Ishikawa (cell line): ENCODE measurements around the gene TRAK2.

Source experiments
- CREB1 ChIP-seq: IDR thresholded peaks from 2 replicates; pipeline ENCODE4 v1.6.1; 2012; ENCODE audit warnings: low read depth
- EGR1 ChIP-seq: IDR thresholded peaks from 2 replicates; pipeline ENCODE4 v1.6.1; 2012
- EP300 ChIP-seq: IDR thresholded peaks from 2 replicates; pipeline ENCODE4 v1.6.1; 2012; ENCODE audit warnings: borderline replicate concordance
- FOXM1 ChIP-seq: IDR thresholded peaks from 2 replicates; pipeline ENCODE4 v1.6.1; 2012; ENCODE audit warnings: low read depth, borderline replicate concordance
- NFIC ChIP-seq: IDR thresholded peaks from 2 replicates; pipeline ENCODE4 v1.6.1; 2012
- RAD21 ChIP-seq: IDR thresholded peaks from 2 replicates; pipeline ENCODE4 v1.6.1; 2012; ENCODE audit warnings: low read depth
- TAF1 ChIP-seq: IDR thresholded peaks from 2 replicates; pipeline ENCODE4 v1.6.1; 2012; ENCODE audit warnings: low read depth, mild to moderate bottlenecking
- TCF12 ChIP-seq: IDR thresholded peaks from 2 replicates; pipeline ENCODE4 v1.6.1; 2012; ENCODE audit warnings: low read depth
- YY1 ChIP-seq: IDR thresholded peaks from 2 replicates; pipeline ENCODE4 v1.6.1; 2012; ENCODE audit warnings: low read depth
- ZBTB7A ChIP-seq: IDR thresholded peaks from 2 replicates; pipeline ENCODE4 v1.6.1; 2012; ENCODE audit warnings: low read depth
- TF ChIP-seq, protein P1 (sequence below): IDR thresholded peaks from 2 replicates; pipeline ENCODE4 v1.6.1; 2012
- TF ChIP-seq, protein P2 (sequence below): IDR thresholded peaks from 2 replicates; pipeline ENCODE4 v1.6.1; 2012; ENCODE audit warnings: low read depth, mild to moderate bottlenecking
- TF ChIP-seq, protein P3 (sequence below): IDR thresholded peaks from 2 replicates; pipeline ENCODE4 v1.6.1; 2012

DNA sequence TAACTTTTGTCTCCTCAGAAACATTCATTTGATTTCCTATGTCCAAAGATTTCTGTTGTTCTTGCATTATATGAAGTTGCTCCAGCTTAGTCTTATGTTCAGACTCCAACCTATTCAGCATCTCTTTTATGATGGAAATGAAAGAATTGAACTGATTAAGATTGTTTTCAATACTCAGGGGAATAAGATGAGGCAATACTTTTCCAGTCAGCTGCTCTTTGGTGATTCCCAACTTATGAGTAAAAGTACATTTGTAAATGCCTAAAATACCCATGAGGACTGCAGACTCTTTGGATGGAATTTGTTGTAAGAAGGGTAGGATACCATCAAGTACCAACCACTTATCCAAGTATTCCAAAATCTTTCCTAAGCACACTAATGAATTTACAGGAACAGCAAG lies 39.8 kb downstream of the TRAK2 start:
- TF ChIP-seq TCF12 (no peak), FOXM1 (no peak), TAF1 (no peak), CREB1 (no peak), EGR1 (no peak), EP300 (no peak), YY1 (no peak), RAD21 (no peak), ZBTB7A (no peak), NFIC (no peak)
- TF ChIP-seq, protein P1, sequence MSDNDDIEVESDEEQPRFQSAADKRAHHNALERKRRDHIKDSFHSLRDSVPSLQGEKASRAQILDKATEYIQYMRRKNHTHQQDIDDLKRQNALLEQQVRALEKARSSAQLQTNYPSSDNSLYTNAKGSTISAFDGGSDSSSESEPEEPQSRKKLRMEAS = no peak
- TF ChIP-seq, protein P2, sequence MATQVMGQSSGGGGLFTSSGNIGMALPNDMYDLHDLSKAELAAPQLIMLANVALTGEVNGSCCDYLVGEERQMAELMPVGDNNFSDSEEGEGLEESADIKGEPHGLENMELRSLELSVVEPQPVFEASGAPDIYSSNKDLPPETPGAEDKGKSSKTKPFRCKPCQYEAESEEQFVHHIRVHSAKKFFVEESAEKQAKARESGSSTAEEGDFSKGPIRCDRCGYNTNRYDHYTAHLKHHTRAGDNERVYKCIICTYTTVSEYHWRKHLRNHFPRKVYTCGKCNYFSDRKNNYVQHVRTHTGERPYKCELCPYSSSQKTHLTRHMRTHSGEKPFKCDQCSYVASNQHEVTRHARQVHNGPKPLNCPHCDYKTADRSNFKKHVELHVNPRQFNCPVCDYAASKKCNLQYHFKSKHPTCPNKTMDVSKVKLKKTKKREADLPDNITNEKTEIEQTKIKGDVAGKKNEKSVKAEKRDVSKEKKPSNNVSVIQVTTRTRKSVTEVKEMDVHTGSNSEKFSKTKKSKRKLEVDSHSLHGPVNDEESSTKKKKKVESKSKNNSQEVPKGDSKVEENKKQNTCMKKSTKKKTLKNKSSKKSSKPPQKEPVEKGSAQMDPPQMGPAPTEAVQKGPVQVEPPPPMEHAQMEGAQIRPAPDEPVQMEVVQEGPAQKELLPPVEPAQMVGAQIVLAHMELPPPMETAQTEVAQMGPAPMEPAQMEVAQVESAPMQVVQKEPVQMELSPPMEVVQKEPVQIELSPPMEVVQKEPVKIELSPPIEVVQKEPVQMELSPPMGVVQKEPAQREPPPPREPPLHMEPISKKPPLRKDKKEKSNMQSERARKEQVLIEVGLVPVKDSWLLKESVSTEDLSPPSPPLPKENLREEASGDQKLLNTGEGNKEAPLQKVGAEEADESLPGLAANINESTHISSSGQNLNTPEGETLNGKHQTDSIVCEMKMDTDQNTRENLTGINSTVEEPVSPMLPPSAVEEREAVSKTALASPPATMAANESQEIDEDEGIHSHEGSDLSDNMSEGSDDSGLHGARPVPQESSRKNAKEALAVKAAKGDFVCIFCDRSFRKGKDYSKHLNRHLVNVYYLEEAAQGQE = no peak
- TF ChIP-seq, protein P3, sequence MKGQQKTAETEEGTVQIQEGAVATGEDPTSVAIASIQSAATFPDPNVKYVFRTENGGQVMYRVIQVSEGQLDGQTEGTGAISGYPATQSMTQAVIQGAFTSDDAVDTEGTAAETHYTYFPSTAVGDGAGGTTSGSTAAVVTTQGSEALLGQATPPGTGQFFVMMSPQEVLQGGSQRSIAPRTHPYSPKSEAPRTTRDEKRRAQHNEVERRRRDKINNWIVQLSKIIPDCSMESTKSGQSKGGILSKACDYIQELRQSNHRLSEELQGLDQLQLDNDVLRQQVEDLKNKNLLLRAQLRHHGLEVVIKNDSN = no peak
